ENCODE measurements around the gene GSTM1.
"Not testable (repeated sequence)": the region's sequence is repeated elsewhere in the genome, so short reads cannot be mapped to it uniquely, and the experiment has no call there.

Gene GSTM1

DNA sequence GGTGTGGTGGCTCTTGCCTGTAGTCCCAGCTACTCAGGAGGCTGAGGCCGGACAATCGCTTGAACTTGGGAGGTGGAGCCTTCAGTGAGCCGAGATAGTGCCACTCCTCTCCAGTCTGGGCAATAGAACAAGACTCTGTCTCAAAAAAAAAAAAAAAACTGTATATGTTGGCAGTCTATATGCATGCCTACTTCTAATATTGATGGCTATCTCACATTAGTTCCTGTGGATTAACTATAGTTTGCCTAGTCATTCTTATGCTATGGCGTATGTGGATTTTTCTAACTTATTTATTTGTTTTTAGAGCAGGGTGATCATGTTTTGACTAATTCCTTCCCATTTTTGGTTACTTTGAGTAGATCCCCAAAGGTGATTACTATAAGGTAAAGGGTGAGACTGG is 9.4 kb downstream of the GSTM1 start:
- DNase-seq (ENCODE audit: low read depth, low spot score): no peak

- not testable (repeated sequence) for DNase-seq (ENCODE audit: low read depth, low spot score)
Observed at GRCh38 chr1:109697861-109698260, 10.2 kb downstream of the GSTM1 start.

DNA sequence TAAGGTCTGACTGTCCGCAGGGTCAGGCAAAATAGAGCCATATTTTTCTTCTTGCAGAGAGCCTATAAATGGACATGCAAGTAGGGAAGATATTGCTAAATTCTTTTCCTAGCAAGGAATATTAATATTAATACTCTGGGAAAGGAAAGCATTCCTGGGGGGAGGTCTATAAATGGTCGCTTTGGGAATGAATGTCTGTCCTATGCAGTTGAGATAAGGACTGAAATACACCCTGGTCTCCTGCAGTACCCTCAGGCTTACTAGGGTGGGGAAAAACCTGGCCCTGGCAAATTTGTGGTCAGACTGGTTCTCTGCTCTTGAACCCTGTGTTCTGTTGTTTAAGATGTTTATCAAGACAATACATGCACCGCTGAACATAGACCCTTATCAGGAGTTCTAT is 15.3 kb downstream of the GSTM1 start:
- not testable (repeated sequence) for DNase-seq (ENCODE audit: low read depth, low spot score)

DNA sequence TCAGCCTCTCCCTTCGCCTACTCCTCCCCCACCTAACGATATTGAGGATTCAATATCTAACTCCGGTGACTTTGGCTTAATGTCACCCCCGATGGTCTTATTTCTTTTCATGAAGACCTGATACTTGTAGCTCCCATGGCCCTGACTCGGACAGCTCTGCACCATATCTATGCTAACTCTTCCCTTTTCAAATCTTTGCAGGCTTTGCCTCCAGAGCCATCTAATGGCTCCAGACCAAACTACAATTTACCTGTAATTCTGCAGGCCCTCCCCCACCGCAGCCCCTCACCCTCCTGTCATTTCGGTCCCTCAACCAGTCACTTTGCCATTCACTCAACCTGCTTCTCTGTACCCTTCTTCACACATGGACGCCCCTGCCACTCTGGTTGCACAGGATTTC is 16.6 kb downstream of the GSTM1 start:
- no peak for DNase-seq (ENCODE audit: low read depth, low spot score)

- no peak for DNase-seq (ENCODE audit: low read depth, low spot score)
Observed at GRCh38 chr1:109705411-109705810, 17.8 kb downstream of the GSTM1 start.

DNA sequence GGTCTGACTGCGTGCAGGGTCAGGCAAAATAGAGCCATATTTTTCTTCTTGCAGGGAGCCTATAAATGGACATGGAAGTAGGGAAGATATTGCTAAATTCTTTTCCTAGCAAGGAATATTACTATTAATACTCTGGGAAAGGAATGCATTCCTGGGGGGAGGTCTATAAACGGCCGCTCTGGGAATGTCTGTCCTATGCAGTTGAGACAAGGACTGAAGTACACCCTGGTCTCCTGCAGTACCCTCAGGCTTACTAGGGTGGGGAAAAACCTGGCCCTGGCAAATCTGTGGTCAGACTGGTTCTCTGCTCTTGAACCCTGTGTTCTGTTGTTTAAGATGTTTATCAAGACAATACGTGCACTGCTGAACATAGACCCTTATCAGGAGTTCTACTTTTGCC is 21.3 kb downstream of the GSTM1 start:
- DNase-seq (ENCODE audit: low read depth, low spot score): not testable (repeated sequence)

DNA sequence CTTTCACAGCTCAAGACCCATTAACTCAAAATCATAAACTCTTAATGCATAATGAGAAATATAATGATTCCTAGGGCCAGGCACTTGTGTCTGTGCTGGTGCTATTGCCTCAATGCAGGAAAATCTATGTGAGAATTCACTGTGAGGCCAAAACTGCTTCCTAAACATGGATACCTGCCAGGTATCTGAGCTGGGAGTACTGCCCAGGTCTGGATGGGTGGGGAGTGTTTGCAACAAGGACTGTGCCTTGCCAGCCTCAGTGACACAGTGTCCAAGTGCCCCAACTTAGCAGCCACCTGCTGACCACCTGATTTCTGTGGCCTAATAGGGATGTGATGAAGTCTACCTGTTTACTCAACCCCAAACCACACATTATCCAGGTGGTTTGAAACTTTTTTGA is 22.2 kb downstream of the GSTM1 start:
- not testable (repeated sequence) for DNase-seq (ENCODE audit: low read depth, low spot score)

DNA sequence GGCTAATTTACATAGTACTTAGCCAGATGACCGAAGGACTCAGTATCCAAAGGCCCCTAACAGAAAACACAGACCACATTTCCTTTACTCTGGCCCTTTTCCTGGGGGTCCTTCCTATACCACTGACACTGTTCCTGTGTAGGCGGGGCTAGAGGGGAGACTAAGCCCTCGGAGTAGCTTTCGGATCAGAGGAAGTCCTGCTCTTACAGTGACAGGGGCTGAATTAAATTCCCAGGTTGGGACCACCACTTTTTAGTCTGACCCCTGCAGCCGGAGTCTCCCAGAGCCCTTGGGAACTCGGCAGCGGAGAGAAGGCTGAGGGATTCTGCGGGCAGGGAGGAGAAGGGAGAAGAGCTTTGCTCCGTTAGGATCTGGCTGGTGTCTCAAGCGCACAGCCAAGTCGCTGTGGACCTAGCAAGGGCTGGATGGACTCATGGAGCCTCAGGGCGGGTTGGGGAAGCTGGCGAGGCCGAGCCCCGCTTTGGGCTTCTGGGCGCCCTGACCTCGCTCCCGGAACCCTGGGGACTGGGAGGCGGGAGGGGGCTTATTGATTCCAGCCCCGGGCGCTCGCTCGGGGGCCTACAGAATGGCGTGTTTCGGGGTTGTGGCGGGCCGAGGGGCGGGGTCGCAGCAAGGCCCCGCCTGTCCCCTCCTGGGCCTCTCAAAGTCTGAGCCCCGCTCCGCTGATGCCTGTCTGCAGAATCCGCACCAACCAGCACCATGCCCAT is 24.1 kb downstream of the GSTM1 start, which contains the start of gene GSTM5:
Gene GSTM5, plus strand, starts transcription at position 659 of the 728 bp plus-strand sequence. Its CDS starts 62 bp downstream, at position 721.
- DNase-seq (ENCODE audit: low read depth, low spot score): not testable (repeated sequence)

DNA sequence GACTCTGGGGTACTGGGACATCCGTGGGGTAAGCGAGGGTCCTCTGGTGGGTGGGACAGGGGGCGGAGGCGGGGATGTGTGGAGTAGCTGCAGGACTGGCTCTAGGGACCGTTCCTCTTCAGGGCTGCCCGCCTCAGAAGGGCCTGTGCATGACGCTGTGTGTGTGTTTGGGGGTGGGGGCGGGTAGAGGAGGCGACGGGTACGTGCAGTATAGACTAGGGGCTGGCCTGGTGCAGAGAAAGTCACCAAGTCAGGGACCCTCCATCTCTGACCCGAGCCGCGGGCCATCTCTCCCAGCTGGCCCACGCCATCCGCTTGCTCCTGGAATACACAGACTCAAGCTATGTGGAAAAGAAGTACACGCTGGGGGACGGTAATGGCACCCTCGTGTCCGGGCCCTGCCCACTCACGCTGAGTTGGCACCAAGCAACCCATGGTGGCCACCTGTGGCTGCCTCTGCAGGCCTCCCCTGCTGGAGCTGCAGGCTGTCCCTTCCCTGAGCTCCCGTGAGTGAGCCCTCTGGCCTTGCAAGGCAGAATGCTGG is 24.8 kb downstream of the GSTM1 start:
- no peak for DNase-seq (ENCODE audit: low read depth, low spot score)

- DNase-seq (ENCODE audit: low read depth, low spot score): no peak
Observed at GRCh38 chr1:109713636-109714035, 26.0 kb downstream of the GSTM1 start.

GRCh38 chr1:109714661-109715372 is 27.2 kb downstream of the GSTM1 start:
- DNase-seq (ENCODE audit: low read depth, low spot score): no peak

DNA sequence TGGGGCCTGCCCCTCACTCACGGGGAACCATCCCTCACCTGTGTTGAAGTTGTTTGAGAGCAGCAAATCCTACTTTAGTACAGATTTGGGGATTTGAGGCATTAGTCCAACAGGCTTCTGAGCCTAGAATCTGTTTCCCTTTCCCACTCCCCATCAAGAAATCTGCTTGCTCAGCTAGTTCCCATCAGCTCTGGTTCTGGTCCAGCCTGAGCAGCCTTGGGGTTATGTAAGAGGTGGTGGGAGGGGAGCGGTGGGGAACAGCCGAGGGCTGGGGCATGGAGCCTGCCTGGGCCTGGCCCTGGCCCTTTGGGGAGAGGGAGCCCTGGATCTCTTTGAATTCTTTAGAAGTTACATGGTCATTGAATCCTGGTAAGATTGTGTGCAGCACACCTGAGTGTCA is 28.5 kb downstream of the GSTM1 start:
- DNase-seq (ENCODE audit: low read depth, low spot score): no peak

DNA sequence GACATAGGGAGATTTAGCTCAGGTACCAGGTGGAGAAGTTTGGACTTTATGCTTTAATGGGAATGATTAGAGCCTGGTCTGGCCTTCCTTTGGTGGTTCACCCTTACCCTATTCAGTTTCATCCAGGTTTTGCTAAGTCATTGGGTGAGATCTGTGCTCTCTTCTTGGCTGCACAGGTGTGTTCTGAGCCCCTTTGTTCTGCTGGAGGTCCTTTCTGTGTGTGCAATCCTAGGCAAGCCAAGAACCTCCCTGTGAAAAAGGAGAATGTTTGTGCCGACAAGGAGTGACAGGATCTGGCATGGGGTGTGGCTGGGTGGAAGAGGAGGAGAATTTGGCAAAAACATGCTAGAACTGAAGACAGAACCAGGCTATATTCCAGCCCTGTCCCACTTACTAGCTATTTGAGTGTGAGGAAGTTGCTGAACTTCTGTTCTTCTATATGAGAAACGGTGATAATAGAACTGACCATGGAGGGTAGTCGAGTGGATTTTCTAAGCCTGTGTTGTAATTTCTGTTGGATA is 29.0 kb downstream of the GSTM1 start:
- DNase-seq (ENCODE audit: low read depth, low spot score): no peak

DNA sequence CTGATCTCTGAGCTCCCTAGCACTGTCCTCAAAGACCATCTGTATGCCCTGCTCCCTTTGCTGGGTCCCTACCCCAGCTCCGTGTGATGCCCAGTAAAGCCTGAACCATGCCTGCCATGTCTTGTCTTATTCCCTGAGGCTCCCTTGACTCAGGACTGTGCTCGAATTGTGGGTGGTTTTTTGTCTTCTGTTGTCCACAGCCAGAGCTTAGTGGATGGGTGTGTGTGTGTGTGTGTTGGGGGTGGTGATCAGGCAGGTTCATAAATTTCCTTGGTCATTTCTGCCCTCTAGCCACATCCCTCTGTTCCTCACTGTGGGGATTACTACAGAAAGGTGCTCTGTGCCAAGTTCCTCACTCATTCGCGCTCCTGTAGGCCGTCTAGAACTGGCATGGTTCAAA is 30.1 kb downstream of the GSTM1 start:
- no peak for DNase-seq (ENCODE audit: low read depth, low spot score)

- no peak for DNase-seq (ENCODE audit: low read depth, low spot score)
Observed at GRCh38 chr1:109718495-109718894, 30.9 kb downstream of the GSTM1 start.

DNA sequence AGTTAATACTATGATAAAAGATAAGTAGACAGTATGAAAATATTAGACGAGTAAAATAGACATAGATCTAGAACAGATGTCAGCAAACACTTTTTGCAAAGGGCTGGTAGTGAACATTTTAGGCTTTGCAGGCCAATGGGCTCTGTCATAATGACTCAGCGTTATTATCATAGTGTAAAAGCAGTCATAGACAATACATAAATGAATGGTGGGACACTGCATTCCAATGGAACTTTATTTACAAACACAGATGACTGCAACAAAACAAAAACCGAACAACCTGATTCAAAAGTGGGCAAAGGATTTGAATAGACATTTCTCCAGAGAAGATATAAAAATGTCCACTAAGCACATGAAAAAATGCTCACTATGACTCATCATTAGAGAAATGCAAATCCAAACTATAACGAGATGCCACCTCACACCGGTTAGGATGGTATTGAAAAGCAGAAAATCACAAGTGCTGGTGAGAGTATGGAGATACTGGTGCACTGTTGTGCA is 31.8 kb downstream of the GSTM1 start:
- DNase-seq (ENCODE audit: low read depth, low spot score): no peak

GRCh38 chr1:109721042-109721441 is 33.4 kb downstream of the GSTM1 start:
- DNase-seq (ENCODE audit: low read depth, low spot score): no peak

GRCh38 chr1:109721971-109722370 is 34.4 kb downstream of the GSTM1 start:
- no peak for DNase-seq (ENCODE audit: low read depth, low spot score)

- DNase-seq (ENCODE audit: low read depth, low spot score): no peak
Observed at GRCh38 chr1:109722908-109723691, 35.5 kb downstream of the GSTM1 start.

GRCh38 chr1:109724933-109725332 is 37.3 kb downstream of the GSTM1 start:
- DNase-seq (ENCODE audit: low read depth, low spot score): no peak

GRCh38 chr1:109725510-109725909 is 37.9 kb downstream of the GSTM1 start:
- no peak for DNase-seq (ENCODE audit: low read depth, low spot score)

DNA sequence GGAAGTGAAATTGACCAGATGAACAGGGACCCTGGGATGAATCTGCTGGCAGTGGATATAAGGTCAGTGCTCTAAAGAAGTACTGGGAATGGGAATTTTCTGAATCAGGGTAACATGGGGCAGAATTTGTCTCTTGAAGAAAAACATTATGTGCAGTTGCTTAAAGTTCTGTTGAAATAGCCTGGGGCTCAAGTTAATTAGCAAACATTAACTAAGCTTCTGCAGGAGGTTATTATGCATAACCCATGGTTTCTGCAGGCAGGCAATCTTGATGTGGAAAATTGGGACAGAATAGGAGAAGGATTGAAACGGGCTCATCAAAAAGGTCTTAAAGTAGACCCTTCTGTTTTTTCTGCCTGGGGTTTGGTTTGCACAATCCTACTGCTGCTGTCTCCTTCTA is 38.4 kb downstream of the GSTM1 start:
- no peak for DNase-seq (ENCODE audit: low read depth, low spot score)
